Measurements from ENCODE around the gene DHX35. TPM values are rescaled to one million over a fixed set of nuclear protein-coding genes. Genes with fewer than 3 reads are reported as not detected.

DHX35 gene, protein sequence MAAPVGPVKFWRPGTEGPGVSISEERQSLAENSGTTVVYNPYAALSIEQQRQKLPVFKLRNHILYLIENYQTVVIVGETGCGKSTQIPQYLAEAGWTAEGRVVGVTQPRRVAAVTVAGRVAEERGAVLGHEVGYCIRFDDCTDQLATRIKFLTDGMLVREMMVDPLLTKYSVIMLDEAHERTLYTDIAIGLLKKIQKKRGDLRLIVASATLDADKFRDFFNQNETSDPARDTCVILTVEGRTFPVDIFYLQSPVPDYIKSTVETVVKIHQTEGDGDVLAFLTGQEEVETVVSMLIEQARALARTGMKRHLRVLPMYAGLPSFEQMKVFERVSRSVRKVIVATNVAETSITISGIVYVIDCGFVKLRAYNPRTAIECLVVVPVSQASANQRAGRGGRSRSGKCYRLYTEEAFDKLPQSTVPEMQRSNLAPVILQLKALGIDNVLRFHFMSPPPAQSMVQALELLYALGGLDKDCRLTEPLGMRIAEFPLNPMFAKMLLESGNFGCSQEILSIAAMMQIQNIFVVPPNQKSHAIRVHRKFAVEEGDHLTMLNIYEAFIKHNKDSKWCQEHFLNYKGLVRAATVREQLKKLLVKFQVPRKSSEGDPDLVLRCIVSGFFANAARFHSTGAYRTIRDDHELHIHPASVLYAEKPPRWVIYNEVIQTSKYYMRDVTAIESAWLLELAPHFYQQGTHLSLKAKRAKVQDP
- 11.4 TPM for total RNA-seq
- long read RNA-seq, transcript DHX35-201 (22 exons, 3,325 nt): major isoform, 6 of 15 reads
- long read RNA-seq, partial matches to known transcripts: 3 of 15 reads
- long read RNA-seq, other reads (novel, unspliced or antisense): 6 of 15 reads

DNA sequence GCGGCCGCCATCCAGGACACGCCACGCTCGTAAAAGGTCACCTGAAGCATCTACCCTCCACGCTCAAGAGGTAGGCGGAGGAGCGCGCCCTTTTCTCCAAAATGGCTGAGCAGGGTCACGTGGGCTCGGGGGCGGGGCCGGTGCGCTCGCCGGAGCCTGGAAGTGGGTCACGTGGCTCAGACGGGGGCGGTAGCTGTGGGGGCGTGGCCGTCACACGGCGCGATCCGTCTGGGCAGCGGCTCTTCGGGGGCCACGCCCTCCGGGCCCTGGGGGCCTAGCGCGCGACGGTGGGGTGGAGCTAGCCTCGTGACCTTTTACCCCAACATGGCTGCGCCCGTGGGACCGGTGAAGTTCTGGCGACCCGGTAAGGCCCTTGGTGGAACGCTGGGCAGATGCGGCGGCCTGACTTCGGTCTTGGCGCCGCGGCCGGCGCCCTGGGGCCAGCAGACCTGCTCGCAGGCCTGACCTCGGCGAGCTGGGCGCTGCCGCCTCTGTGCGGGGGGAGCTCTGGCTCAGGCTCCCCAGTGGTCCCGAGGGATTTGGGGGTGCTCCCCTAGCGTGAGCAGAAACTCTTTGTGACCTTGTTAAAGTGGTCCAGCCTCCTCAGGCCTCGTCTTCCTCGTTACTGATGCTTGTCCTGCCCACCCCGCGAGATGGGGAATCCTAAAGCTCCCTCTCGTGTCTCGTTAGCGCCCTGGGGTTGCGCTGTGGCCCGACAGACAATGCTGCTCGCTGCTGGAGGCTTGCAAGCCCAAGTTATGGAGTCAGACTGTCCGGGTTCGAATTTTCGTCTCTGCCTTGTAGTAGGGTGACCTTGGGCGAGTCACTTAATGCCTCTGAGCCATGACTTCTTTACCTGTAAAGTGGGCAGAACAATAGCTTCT is at the start of gene DHX35:
Gene DHX35 (plus strand): TSS at position 301 of the 884 bp plus-strand sequence. CDS start 24 bp downstream, at position 325.
- peak; percentile 99 for DNase-seq (ENCODE audit: low spot score)
- intact Hi-C loops (cut with DNase I): loop anchor here (5.0 kb wide), 1 partner anchor 35 kb away; the partner anchor contains the start of gene FAM83D

DNA sequence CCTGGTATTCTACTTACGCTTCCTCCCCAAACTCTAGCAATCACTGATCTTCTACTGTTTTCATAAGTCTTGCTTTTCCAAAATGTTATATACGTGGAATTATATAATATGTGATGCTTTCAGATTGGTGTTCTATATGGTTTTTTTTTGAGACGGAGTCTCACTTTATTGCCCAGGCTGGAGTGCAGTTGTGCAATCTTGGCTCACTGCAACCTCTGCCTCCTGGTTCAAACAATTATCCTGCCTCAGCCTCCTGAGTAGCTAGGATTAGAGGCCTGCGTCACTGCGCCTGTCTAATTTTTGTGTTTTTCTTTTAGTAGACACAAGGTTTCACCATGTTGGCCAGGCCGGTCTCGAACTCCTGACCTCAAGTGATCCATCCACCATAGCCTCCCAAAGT is 46.8 kb upstream of the DHX35 start:
- intact Hi-C loops (cut with DNase I): no loop called here
- DNase-seq (ENCODE audit: low spot score): no peak

DNA sequence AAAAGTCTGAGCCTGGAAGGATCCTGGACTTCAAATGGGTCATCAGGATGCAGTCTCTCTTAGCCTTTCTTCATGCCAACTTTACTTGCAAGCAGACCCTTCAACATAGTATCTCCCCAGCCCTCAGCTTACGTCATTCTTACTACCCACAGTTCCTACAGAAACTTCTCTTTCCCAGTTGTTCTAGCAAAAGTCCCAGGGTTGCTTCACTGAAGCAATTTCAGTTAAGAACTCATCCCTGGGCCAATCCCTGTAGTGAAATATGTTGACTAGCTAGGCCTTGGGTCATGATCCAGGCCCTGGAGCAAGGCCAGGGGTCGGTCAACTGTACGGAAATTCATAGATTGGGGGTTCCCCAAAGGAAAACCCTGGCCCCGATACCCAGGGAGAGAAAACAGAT is 44.5 kb upstream of the DHX35 start:
- intact Hi-C loops (cut with DNase I): no loop called here
- DNase-seq (ENCODE audit: low spot score): no peak

DNA sequence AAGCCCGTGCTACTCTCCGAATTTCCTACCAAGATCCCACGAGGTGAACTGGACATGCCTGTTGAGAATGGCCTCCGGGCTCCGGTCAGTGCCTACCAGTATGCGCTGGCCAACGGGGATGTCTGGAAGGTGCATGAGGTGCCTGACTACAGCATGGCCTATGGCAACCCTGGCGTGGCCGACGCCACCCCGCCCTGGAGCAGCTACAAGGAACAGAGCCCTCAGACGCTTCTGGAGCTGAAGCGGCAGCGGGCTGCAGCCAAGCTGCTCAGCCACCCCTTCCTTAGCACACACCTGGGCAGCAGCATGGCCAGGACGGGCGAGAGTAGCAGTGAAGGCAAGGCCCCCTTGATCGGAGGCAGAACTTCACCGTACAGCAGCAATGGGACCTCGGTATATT is 44.0 kb upstream of the DHX35 start:
- intact Hi-C loops (cut with DNase I): no loop called here

DNA sequence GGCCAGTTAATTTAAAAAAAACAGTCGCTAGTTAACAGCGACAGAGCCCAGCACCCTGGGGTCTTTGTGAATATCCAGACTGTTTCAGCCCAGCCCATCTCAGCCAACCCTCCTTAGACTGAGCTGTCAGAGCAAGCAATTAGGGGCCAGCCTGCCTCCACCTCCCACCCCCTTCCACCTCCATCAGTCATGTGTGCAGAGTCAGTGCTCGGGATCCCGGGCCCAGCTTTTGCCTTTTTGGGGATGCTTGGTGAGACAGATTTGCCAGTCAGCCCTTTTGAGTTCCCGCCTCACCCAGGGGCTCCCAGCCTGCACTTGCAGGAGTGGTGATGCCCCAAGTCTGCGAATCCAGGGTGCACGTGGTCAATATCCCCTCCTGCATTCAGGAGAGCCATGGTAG is 42.5 kb upstream of the DHX35 start:
- intact Hi-C loops (cut with DNase I): no loop called here
- no peak for DNase-seq (ENCODE audit: low spot score)

More for the DNA sequence above, 44.0 kb upstream of the DHX35 start:
- DNase-seq (ENCODE audit: low spot score): no peak

DNA sequence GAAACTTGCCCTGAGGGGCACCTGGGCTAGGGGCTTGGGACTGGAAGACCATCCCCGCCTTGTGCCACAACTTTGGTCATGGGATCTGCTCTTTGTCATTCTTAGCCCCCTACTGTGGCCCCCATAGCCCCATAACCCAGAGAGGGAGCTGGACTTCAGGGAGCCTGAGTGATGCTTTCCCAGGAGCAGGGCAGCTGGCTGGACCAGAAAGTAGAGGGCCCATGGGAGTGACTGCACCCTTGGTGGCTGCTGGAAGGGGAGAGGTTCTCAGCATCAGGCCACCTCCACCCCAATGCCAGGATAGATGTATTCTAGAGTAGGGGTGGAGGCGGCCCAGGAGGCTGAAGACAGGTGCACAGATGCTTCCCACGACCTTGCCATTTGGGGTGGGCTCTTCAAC is 41.7 kb upstream of the DHX35 start:
- DNase-seq (ENCODE audit: low spot score): no peak
- intact Hi-C loops (cut with DNase I): no loop called here

DNA sequence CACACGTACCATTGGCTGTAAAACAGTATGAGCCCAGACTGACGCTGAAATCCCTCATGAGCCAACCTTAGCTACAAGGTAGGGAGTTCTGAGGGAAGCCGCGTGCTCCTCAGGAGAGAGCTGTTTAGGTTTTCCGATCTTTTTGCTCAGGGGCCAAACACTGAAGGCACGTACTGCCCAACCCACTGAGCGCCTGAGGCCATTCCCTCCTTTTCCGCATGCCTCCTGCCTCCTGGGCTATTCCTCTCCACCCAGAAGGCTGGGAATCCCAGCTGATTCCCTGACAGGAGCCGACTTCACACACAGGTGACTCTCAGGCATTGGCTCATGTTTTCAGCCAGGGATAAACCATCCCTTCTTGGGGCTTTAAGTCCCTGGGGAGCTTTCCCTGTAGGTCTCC is 41.3 kb upstream of the DHX35 start:
- DNase-seq (ENCODE audit: low spot score): no peak
- intact Hi-C loops (cut with DNase I): no loop called here

DNA sequence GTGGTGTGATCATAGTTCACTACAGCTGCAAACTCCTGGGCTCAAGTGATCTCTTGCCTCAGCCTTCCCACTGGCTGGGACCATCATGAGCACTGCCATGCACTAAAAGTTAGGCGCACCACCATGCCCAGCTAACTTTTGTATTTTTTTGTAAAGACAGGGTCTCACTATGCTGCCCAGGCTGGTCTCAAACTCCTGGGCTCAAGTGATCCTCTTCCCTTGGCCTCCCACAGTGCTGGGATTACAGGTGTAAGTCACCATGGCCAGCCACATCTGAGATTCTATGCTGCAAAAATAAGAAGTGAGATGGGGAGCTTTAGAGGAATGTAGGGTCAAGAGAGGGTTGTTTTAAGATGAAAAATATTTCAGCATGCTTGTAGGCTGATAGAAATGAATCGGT is 37.4 kb upstream of the DHX35 start:
- no peak for DNase-seq (ENCODE audit: low spot score)
- intact Hi-C loops (cut with DNase I): loop anchor here (2.0 to 5.0 kb wide), 2 partner anchors 38 to 124 kb away; partner anchors contain the start of gene DHX35

DNA sequence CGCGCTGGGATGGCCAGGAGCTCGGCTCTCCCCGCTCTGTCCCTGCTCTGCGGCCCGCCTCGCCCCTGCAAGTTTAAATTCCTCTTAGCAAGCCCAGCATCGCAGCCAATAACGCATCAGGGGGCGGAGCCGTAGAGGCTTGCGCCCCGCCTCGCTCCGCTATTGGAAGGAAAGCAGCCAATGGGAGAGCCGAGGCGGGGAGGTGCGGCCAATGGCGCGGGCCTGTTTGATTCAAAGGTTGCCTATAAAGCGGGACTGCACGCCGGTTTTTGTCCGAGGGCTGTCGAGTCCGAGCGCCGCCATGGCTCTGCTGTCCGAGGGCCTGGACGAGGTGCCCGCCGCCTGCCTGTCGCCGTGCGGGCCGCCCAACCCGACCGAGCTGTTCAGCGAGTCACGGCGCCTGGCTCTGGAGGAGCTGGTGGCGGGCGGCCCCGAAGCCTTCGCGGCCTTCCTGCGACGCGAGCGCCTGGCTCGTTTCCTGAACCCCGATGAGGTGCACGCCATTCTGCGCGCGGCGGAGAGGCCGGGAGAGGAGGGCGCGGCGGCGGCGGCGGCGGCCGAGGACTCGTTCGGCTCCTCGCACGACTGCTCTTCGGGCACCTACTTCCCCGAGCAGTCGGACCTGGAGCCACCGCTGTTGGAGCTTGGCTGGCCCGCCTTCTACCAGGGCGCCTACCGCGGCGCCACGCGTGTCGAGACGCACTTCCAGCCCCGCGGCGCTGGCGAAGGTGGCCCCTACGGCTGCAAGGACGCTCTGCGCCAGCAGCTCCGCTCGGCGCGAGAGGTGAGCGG is 35.8 kb upstream of the DHX35 start, which contains the start of gene FAM83D:
Gene FAM83D (plus strand): TSS at position 276 of the 792 bp plus-strand sequence. CDS start 26 bp downstream, at position 302.
- peak; percentile 96 for DNase-seq (ENCODE audit: low spot score)
- intact Hi-C loops (cut with DNase I): loop anchor here (5.0 kb wide), 1 partner anchor 36 kb away; the partner anchor contains the start of gene DHX35

DNA sequence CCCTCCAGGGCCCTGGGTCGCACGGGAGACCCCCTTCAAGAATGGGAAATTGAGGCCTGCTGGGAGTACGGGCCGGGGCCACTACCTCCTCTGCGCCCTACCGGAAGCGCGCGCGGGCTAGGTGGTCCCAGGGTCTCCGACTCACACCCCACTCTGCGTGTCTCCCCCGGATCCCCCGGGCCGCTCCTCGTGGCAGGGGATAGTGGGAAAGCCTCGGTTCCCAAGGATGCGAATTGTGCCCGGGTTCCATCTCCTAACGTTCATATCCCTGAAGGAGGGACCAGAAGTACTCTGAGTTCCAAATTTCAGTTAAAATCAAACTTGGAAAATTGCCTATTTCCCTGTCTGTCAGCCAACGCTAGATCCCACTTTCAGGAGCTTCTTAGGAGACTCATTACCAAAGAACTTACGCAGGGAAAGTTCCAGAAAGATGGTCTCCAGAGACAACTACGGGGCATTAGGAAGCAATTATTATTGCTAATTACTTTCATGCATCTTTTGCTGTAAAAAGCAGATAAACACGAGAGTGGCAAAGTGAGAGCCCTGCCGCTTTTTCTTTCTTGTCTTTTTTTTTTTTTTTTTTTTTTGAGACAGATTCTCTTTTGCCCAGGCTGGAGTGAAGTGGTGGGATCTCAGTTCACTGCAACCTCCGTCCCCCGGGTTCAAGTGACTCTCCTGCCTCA is 35.1 kb upstream of the DHX35 start:
- DNase-seq (ENCODE audit: low spot score): no peak
- intact Hi-C loops (cut with DNase I): loop anchor here (5.0 kb wide), 1 partner anchor 35 kb away; the partner anchor contains the start of gene DHX35

DNA sequence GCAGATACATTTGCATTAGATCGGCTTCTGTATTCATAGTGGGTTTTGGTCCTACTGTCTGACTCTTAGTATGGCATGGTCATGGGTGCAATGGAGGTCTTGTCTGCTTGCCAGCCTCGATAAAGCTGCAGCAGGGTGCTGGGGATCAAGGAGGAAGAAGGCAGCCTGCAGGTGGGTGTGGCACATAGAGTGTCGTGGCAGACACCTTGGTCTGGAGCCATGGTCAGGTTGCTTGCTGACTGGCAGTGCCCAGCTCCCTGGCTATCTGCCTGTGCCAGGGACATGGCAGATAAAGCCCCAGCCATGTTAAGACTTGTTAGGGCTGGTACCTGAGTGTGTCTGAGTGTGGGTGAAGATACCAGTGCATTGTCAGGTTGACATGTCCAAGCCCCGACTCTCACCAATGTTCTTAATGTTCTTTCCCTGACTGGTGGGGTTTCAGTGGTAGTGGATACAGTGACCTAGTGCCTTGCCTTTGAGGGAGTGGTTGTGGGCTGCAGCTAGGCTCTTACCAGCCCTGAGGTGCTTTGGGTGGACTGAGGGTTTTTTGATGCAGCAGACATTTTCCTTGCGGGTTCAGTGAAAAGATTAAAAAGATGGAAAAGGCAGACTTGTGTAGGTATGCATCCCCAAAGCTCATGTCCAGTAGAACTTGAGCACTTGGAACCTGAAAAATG is 34.1 kb upstream of the DHX35 start:
- peak; percentile 70 for DNase-seq (ENCODE audit: low spot score)

DNA sequence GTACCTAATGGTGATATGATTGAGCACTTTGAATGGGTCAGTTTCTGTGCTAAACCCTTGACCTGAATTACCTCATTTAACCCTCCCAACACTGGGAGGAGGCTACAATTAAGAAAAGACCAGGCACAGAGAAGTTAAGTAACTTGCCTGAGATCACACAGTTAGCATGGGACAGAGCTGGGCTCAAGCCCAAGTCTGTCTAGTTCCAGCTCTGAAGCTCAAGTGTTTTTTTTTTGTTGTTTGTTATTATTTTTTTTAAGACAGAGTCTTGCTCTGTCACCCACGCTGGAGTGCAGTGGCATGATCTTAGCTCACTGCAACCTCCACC is 31.9 kb upstream of the DHX35 start:
- intact Hi-C loops (cut with DNase I): no loop called here
- DNase-seq (ENCODE audit: low spot score): peak; percentile 12

More for the DNA sequence above, 34.1 kb upstream of the DHX35 start:
- intact Hi-C loops (cut with DNase I): loop anchor here (5.0 kb wide), 1 partner anchor 34 kb away; the partner anchor contains the start of gene DHX35

DNA sequence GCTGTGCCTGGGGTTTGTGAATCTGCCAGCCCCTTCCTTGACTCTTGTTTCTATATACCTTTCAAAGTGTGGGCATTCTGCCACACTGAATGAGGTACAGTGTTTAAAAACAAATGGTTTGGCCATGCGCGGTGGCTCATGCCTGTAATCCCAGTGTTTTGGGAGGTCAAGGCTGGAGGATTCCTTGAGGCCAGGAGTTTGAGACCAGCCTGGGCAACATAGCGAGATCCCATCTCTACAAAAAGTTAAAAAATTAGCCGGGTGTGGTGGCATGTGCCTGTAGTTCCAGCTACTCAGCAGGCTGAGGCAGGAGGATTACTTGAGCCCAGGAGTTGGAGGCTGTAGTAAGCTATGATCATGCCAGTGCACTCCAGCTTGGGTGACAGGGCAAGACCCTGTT is 30.2 kb upstream of the DHX35 start:
- peak; percentile 6 for DNase-seq (ENCODE audit: low spot score)
- intact Hi-C loops (cut with DNase I): no loop called here

DNA sequence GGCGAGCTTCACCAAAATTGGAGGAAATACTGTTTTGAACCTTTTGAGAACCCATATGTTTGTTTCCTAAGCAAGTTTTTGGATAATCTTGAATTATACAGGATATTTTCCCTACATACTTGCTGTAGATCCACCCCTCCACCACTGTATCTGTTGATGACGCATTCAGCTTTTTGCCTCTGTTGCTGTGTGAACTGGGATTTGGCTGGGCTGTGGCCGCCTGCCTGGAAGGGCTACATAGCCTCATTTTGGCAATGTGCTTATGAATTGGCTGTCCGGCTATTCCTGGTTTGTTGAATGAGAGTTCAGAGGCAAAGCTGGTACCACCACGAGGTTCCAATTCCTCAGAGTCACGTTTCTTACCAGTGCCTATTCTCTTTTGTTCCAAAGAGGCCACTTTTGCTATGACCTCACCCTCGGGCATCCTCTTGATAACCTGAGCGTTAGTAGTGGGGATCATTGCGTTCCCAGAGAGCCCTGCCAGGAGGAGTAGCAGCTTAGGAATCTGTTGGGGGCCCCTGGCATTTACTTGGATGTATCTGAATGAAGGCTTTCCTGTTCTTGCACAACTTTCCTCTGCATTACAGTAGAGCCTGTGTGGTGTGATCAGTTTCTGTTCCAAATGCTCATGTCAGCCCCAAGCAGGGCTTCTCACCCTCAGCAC is 29.6 kb upstream of the DHX35 start:
- intact Hi-C loops (cut with DNase I): no loop called here
- peak; percentile 22 for DNase-seq (ENCODE audit: low spot score)

DNA sequence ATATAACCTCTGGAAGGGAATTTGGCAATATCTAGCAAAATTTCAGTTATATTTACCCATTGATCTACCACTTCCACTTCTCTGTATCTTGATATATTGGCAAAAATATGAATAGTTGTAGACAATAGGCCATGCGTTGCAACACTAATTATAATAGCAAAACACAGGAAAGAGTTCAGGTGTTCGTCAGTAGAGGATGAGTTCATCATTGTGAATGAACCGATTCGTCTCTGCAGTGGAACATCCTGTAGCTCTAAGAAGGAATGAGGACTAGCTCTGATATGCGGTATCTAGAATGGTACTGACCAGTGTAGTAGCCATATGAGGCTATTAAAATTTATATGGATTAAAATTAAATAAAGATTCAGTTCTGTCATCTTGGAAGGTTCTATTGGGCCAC is 27.6 kb upstream of the DHX35 start:
- DNase-seq (ENCODE audit: low spot score): no peak
- intact Hi-C loops (cut with DNase I): no loop called here

DNA sequence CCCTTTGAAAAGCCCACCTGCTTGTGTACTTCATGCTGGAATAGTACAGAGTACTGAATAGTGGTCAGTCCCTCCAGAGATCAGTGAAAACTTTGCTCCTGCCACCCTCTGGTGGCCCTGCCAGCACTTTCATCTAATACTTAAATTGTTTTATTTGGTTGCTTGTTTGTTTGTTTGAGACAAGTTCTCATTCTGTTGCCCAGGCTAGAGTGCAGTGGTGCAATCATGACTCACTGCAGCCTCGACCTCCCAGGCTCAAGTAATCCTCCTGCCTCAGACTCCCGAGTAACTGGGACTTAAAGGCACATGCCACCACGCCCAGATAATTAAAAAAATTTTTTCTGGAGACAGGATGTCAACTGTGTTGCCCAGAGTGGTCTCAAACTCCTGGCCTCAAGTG is 26.9 kb upstream of the DHX35 start:
- intact Hi-C loops (cut with DNase I): no loop called here
- DNase-seq (ENCODE audit: low spot score): peak; percentile 1

DNA sequence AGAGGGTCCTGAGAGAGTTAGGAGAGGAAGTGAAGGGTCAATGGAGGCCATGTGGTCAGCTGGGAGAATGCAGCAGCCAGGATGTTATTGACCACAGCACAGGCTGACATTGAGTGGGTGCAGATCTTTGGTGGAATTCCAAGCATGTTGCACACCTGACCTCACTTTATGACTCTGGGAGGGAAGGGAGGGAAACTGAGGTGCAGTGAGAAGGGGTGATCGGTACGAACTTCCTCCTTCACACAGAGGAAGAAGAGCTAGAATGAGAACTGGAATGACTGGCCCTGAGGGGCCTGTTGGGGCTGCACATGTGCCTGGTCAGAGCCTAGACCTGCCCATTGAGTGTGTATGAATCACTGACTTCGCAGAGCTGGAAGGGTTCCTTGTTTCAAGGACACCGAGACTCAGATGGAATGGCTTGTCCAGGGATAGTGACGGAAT is 26.2 kb upstream of the DHX35 start:
- intact Hi-C loops (cut with DNase I): no loop called here
- no peak for DNase-seq (ENCODE audit: low spot score)

All from cardiac septum (tissue), 1 donor.